ENCODE data around the gene C10orf90. TPM values are rescaled to one million over a fixed set of nuclear protein-coding genes. Genes with fewer than 3 reads are reported as not detected.

Gene C10orf90
- total and polyA plus RNA-seq, 12 donors = 0.04 to 0.36 TPM; not detected in 10

GRCh38 chr10:126701526-126701925 is 31.0 kb upstream of the C10orf90 start:
- Histone ChIP-seq H3K4me1 (no peaks in the 10 kb centered on the region), H3K27me3 (peaks cover 0 to 14% (median 6%) of the 10 kb centered on the region in 7 donors), H3K4me3 (no peak overlapping the region), H3K36me3 (no peaks in the 10 kb centered on the region), H3K27ac (no peak overlapping the region), H3K9me3 (no peaks in the 10 kb centered on the region)
- TF ChIP-seq CTCF (IDR thresholded peaks at IDR 0.05) = no peak
- no peak for ATAC-seq
- intact Hi-C loops (cut with DNase I) = no loop called here
- no peak for DNase-seq
- WGBS, 2 donors = 76 to 88% methylated on average over 2 of the region's 2 CpGs

- intact Hi-C loops (cut with DNase I) = no loop called here
- no peak for TF ChIP-seq CTCF (IDR thresholded peaks at IDR 0.05)
- ATAC-seq = peak in 1 of 8 donors; percentile 37
- Histone ChIP-seq H3K4me1 (no peaks in the 10 kb centered on the region), H3K27ac (no peak overlapping the region), H3K4me3 (no peak overlapping the region), H3K27me3 (peaks cover 0 to 7% (median 0%) of the 10 kb centered on the region in 7 donors), H3K9me3 (peaks cover 0 to 9% (median 0%) of the 10 kb centered on the region in 11 donors), H3K36me3 (no peaks in the 10 kb centered on the region)
- no peak for DNase-seq
- 41 to 43% methylated on average over 1 of the region's 1 CpG for WGBS, 2 donors
These were observed 26.2 kb upstream of the C10orf90 start for GRCh38 chr10:126696684-126697083.

GRCh38 chr10:126691456-126691855 is 21.0 kb upstream of the C10orf90 start:
- DNase-seq (no peak), ATAC-seq (no peak)
- Histone ChIP-seq H3K4me1 (no peaks in the 10 kb centered on the region), H3K9me3 (peaks cover 0 to 17% (median 2%) of the 10 kb centered on the region in 11 donors), H3K36me3 (no peaks in the 10 kb centered on the region), H3K27me3 (peaks cover 0 to 4% (median 0%) of the 10 kb centered on the region in 7 donors), H3K4me3 (no peak overlapping the region), H3K27ac (no peak overlapping the region)
- WGBS, 2 donors = 19 to 69% methylated on average over 1 of the region's 1 CpG
- TF ChIP-seq CTCF (IDR thresholded peaks at IDR 0.05) = no peak
- intact Hi-C loops (cut with DNase I) = no loop called here

GRCh38 chr10:126690534-126690933 is 20.0 kb upstream of the C10orf90 start:
- WGBS, 2 donors = 46 to 48% methylated on average over 2 of the region's 2 CpGs
- Histone ChIP-seq H3K27ac (no peak overlapping the region), H3K36me3 (no peaks in the 10 kb centered on the region), H3K4me1 (no peaks in the 10 kb centered on the region), H3K9me3 (peaks cover 0 to 17% (median 2%) of the 10 kb centered on the region in 11 donors), H3K4me3 (no peak overlapping the region), H3K27me3 (peaks cover 0 to 4% (median 0%) of the 10 kb centered on the region in 7 donors)
- no peak for ATAC-seq
- DNase-seq = no peak
- intact Hi-C loops (cut with DNase I) = no loop called here
- no peak for TF ChIP-seq CTCF (IDR thresholded peaks at IDR 0.05)

Measured in heart right ventricle (tissue), 16 donors.